PFSK-1 (cell line): ENCODE measurements around the gene TMSB4Y.

Source experiments
- POLR2AphosphoS5 ChIP-seq: IDR thresholded peaks from 2 replicates; pipeline ENCODE4 v1.6.1; 2012; ENCODE audit warnings: low read depth, mild to moderate bottlenecking, control low read depth, low read length, moderate library complexity
- REST ChIP-seq, 2 experiments: IDR thresholded peaks; 2 replicates each; pipeline versions ENCODE4 v1.6.1 to v1.8.0; 2011 to 2012; ENCODE audit warnings: low read depth in 2 of 2, low read length in 2 of 2, control low read depth in 1 of 2, inconsistent platforms in 1 of 2, mild to moderate bottlenecking in 1 of 2, moderate library complexity in 1 of 2; ENCODE audit not compliant: insufficient read depth in 1 of 2
- TAF1 ChIP-seq: IDR thresholded peaks from 2 replicates; pipeline ENCODE4 v1.6.1; 2012; ENCODE audit warnings: low read length, control low read depth, borderline replicate concordance; ENCODE audit not compliant: insufficient read depth

DNA sequence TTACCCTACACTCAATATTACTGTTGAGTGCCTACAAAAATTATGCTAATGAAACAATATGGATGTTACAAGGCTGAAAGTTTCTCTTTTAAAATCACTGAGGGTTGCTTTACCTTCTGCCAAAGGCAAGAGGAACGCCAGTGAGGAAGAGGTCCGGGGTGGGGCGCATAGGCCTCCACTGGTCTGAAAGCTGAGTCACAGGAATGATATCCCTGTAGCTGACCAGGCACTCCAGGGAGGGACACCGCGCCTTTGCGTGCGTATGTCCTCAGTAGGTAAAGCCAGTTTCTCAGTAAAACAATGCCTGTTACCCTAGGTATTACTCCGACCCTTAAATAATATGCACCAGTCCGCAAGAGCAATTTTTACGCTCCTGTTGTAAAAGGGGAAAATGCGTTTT, 1.4 kb upstream of the TMSB4Y start:
- TF ChIP-seq POLR2AphosphoS5 (no peak), TAF1 (no peak), REST (IDR thresholded peaks at IDR 0.05; ENCODE audit: insufficient read depth in 1 of 2, low read depth in 2 of 2, low read length in 2 of 2) (no peak)
